Keratinocyte (primary cell): Measurements from ENCODE around the gene PRKCD. TPM values are rescaled to one million over a fixed set of nuclear protein-coding genes. Genes with fewer than 3 reads are reported as not detected.

ENCODE experiments used
- DNase-seq: peaks from one replicate; pipeline ENCODE4 v3.0.0-alpha.2; 2011; ENCODE audit warnings: low read depth, missing footprints, low spot score
- FAIRE-seq: peaks from 2 replicates; lab custom pipeline; 2011; peaks lifted over from hg19 to GRCh38; lab: Jason Lieb, UNC
- H2AFZ ChIP-seq: 2 replicates; pipeline ENCODE4 v1.6.0; 2012; ENCODE audit warnings: low read length, control low read depth, inconsistent platforms; ENCODE audit not compliant: control insufficient read depth
- H3K27ac ChIP-seq: 2 replicates; pipeline ENCODE4 v1.5.1; 2011; ENCODE audit warnings: low read length; ENCODE audit not compliant: control insufficient read depth, insufficient read depth
- H3K27me3 ChIP-seq: 3 replicates; pipeline ENCODE4 v1.6.0; 2011; ENCODE audit warnings: low read length; ENCODE audit not compliant: control insufficient read depth, insufficient read depth; ENCODE audit errors: extremely low read depth
- H3K36me3 ChIP-seq, 2 experiments: 2 replicates in 1 of 2; 3 replicates in 1 of 2; pipeline ENCODE4 v1.5.1; 2011; ENCODE audit warnings: low read length in 2 of 2, mild to moderate bottlenecking in 1 of 2; ENCODE audit not compliant: control insufficient read depth in 2 of 2, insufficient read depth in 2 of 2; ENCODE audit errors: extremely low read depth in 1 of 2
- H3K4me1 ChIP-seq: 3 replicates; pipeline ENCODE4 v1.5.1; 2011; ENCODE audit warnings: low read length; ENCODE audit not compliant: control insufficient read depth, insufficient read depth; ENCODE audit errors: extremely low read depth
- H3K4me2 ChIP-seq: 3 replicates; pipeline ENCODE4 v1.6.0; 2011; ENCODE audit warnings: low read depth, low read length; ENCODE audit not compliant: control insufficient read depth, insufficient read depth; ENCODE audit errors: extremely low read depth
- H3K4me3 ChIP-seq, 3 experiments: fragments of 200-600 bp in 1 of 3; sonication (generic) in 1 of 3; 2 replicates in 2 of 3; 3 replicates in 1 of 3; pipeline ENCODE4 v1.5.1; 2011 to 2016; ENCODE audit warnings: low read length in 3 of 3, mild to moderate bottlenecking in 3 of 3, control low read depth in 2 of 3, inconsistent platforms in 1 of 3, low read depth in 1 of 3, mixed read lengths in 1 of 3, mixed run types in 1 of 3, moderate library complexity in 1 of 3; ENCODE audit not compliant: control insufficient read depth in 2 of 3, insufficient read depth in 2 of 3; ENCODE audit errors: extremely low read depth in 1 of 3
- H3K79me2 ChIP-seq: 2 replicates; pipeline ENCODE4 v1.6.0; 2012; ENCODE audit warnings: low read length; ENCODE audit not compliant: control insufficient read depth, insufficient read depth
- H3K9ac ChIP-seq: 3 replicates; pipeline ENCODE4 v1.6.0; 2011; ENCODE audit warnings: low read length; ENCODE audit not compliant: control insufficient read depth, insufficient read depth; ENCODE audit errors: extremely low read depth
- H3K9me1 ChIP-seq: 3 replicates; pipeline ENCODE4 v1.6.0; 2011; ENCODE audit warnings: low read length; ENCODE audit not compliant: control insufficient read depth, insufficient read depth; ENCODE audit errors: extremely low read depth
- H3K9me3 ChIP-seq: 2 replicates; pipeline ENCODE4 v1.5.1; 2012; ENCODE audit warnings: low read depth, low read length; ENCODE audit not compliant: control insufficient read depth
- H4K20me1 ChIP-seq: 3 replicates; pipeline ENCODE4 v1.6.0; 2011; ENCODE audit warnings: low read length; ENCODE audit not compliant: control insufficient read depth, insufficient read depth; ENCODE audit errors: extremely low read depth
- CTCF ChIP-seq, 3 experiments: IDR thresholded peaks in 1 of 3; conservative IDR thresholded peaks in 1 of 3; optimal IDR thresholded peaks in 1 of 3; 2 replicates in 2 of 3; 3 replicates in 1 of 3; pipeline versions ENCODE3 to v1.5.1; 2011; ENCODE audit warnings: low read length in 3 of 3, mild to moderate bottlenecking in 3 of 3, moderate library complexity in 2 of 3, control low read depth in 1 of 3, inconsistent platforms in 1 of 3; ENCODE audit not compliant: insufficient read depth in 2 of 3; ENCODE audit errors: extremely low read depth in 1 of 3
- EZH2 ChIP-seq: IDR thresholded peaks from one replicate; pipeline ENCODE4 v1.6.1; 2012; ENCODE audit warnings: inconsistent platforms, mild to moderate bottlenecking, low read length, moderate library complexity
- dilution Hi-C: fragments of 300-500 bp; cut with MboI; formaldehyde crosslinking; loops from one replicate; pipeline ENCODE4 v1.7.0; 2020; ENCODE audit warnings: low sequenced_read_pairs; ENCODE audit not compliant: extremely low pct_ligation_motif_present
- polyA plus RNA-seq, 5 experiments: library from polyadenylated mRNA; depleted of rRNA in 3 of 5; stranded (reverse) in 3 of 5; stranded (forward) in 1 of 5; unstranded in 1 of 5; fragments of >200 nt; gene quantifications; 1 replicate in 1 of 5; 2 replicates in 3 of 5; 3 replicates in 1 of 5; pipeline versions ENCODE4 v1.2.1 to v1.2.3, GENCODE V29; 2011 to 2012; ENCODE audit warnings: missing spikeins in 2 of 5, low read depth in 1 of 5, low replicate concordance in 1 of 5

The PRKCD gene
- polyA plus RNA-seq, 1 donor (not counting 4 experiments of a cell fraction or from before 2014, with no cell fraction given): 25.1 TPM

- no peak overlapping the region for H2AFZ ChIP-seq
- FAIRE-seq: no peak
- H3K9me3 ChIP-seq: no peaks in the 10 kb centered on the region
- no peaks in the 10 kb centered on the region for H3K27me3 ChIP-seq
- no peak overlapping the region for H3K9ac ChIP-seq
- peaks cover 6% of the 10 kb centered on the region for H4K20me1 ChIP-seq
- H3K79me2 ChIP-seq: peaks cover 35% of the 10 kb centered on the region
- H3K36me3 ChIP-seq: no peaks in the 10 kb centered on the region
- no peak overlapping the region for H3K27ac ChIP-seq
- no peak overlapping the region for H3K4me3 ChIP-seq
- peaks cover 2% of the 10 kb centered on the region for H3K9me1 ChIP-seq
- DNase-seq: no peak
- dilution Hi-C loops: no loop called here
- peaks cover 19% of the 10 kb centered on the region for H3K4me1 ChIP-seq
- TF ChIP-seq EZH2 (no peak), CTCF (optimal IDR thresholded peaks at IDR 0.05 in 1 of 3, IDR thresholded peaks at IDR 0.05 in 1 of 3, conservative IDR thresholded peaks at IDR 0.05 in 1 of 3; ENCODE audit: extremely low read depth in 1 of 3, insufficient read depth in 2 of 3, low read length in 3 of 3) (no peak)
- H3K4me2 ChIP-seq: no peak overlapping the region
These were observed 5.2 kb downstream of the PRKCD start for GRCh38 chr3:53166206-53166605.

GRCh38 chr3:53166781-53167291 lies 5.8 kb downstream of the PRKCD start:
- no peaks in the 10 kb centered on the region for H3K9me3 ChIP-seq
- H3K79me2 ChIP-seq: peaks cover 32% of the 10 kb centered on the region
- FAIRE-seq (no peak), DNase-seq (no peak)
- H4K20me1 ChIP-seq: peaks cover 6% of the 10 kb centered on the region
- H3K9me1 ChIP-seq: peaks cover 2% of the 10 kb centered on the region
- no peaks in the 10 kb centered on the region for H3K36me3 ChIP-seq
- H3K4me3 ChIP-seq: no peak overlapping the region
- H3K9ac ChIP-seq: no peak overlapping the region
- no peak overlapping the region for H3K4me2 ChIP-seq
- H2AFZ ChIP-seq: no peak overlapping the region
- H3K27ac ChIP-seq: no peak overlapping the region
- dilution Hi-C loops: no loop called here
- no peak for TF ChIP-seq CTCF (optimal IDR thresholded peaks at IDR 0.05 in 1 of 3, IDR thresholded peaks at IDR 0.05 in 1 of 3, conservative IDR thresholded peaks at IDR 0.05 in 1 of 3; ENCODE audit: extremely low read depth in 1 of 3, insufficient read depth in 2 of 3, low read length in 3 of 3)
- no peak for TF ChIP-seq EZH2
- no peaks in the 10 kb centered on the region for H3K27me3 ChIP-seq
- H3K4me1 ChIP-seq: peaks cover 19% of the 10 kb centered on the region
